Pancreas (tissue), 10 donors: ENCODE results near the gene SLC41A3. TPM values are rescaled to one million over a fixed set of nuclear protein-coding genes. Genes with fewer than 3 reads are reported as not detected.

ENCODE experiments used
- ATAC-seq, 4 donors: fragments of 200-7000 bp; cut with Tn5 transposase; one replicate each; pipeline versions ENCODE4 v1.8.0 to v1.9.1; 2020; ENCODE audit warnings: mild to moderate bottlenecking in 4 of 4, moderate library complexity in 4 of 4
- DNase-seq, 6 donors: peaks; one replicate each; pipeline ENCODE4 v3.0.0-alpha.2; 2020
- FAIRE-seq: peaks from 2 replicates; lab custom pipeline; 2012; peaks lifted over from hg19 to GRCh38; lab: Jason Lieb, UNC
- H3K27ac ChIP-seq, 4 donors: fragments of 200-600 bp; sonication (generic); 1 replicate in 3 of 4; 2 replicates in 1 of 4; pipeline versions ENCODE4 v1.5.0 to v1.8.0; 2020
- H3K27me3 ChIP-seq, 4 donors: fragments of 200-600 bp; one replicate each; pipeline ENCODE4 v1.8.0; 2021
- H3K36me3 ChIP-seq, 3 donors: fragments of 200-600 bp; sonication (generic) in 1 of 3; one replicate each; pipeline versions ENCODE4 v1.5.0 to v1.8.0; 2020 to 2021
- H3K4me1 ChIP-seq, 3 donors: fragments of 200-600 bp; one replicate each; pipeline ENCODE4 v1.8.0; 2021
- H3K4me3 ChIP-seq, 4 donors: fragments of 200-600 bp; sonication (generic) in 2 of 4; one replicate each; pipeline versions ENCODE4 v1.5.0 to v1.8.0; 2020 to 2021
- H3K9me3 ChIP-seq, 4 donors: fragments of 200-600 bp; one replicate each; pipeline ENCODE4 v1.8.0; 2021
- CTCF ChIP-seq, 4 donors: fragments of 200-600 bp; sonication (generic) in 3 of 4; IDR thresholded peaks; one replicate each; pipeline versions ENCODE4 v1.5.0 to v1.8.0; 2021; ENCODE audit warnings: antibody characterized with exemption in 4 of 4
- WGBS, 2 donors: extraction: QIAGEN DNeasy Blood & Tissue Kit; methylation state at CpG; one replicate each; pipeline ENCODE4 v1.1.7; 2013; 5-methylcytosine and 5-hydroxymethylcytosine counted together
- intact Hi-C, 3 donors: fragments of 100-400 bp; cut with DNase I; formaldehyde crosslinking; loops; one replicate each; pipeline versions ENCODE4 v1.11.1 to v1.14.2; 2022
- polyA plus RNA-seq, 2 donors: library from polyadenylated mRNA; stranded (reverse); fragments of 200-250 nt; gene quantifications; one replicate each; pipeline ENCODE4 v1.2.3, GENCODE V29; 2013
- total RNA-seq, 6 donors: library from RNA; stranded (reverse); fragmentation: NEBNext Ultra II Directional in 4 of 6; extraction: Animal tissue kit (Norgen Biotek cat#: 25700) in 4 of 6; gene quantifications; one replicate each; pipeline versions ENCODE4 v1.2.1 to v1.2.4, GENCODE V29; 2021 to 2023
- donor health status: healthy with polysubstance abuse.
- donor health status: DM: no; HTN: no; CAD: no; lungs with moderate emphysema.
- donor health status: DM: no; HTN: no; CAD: no.
- donor health status: control.
- donor health status: control.
- donor health status: Bipolar disorder and iron deficiency.
- donor health status: DM: yes; HTN: yes; CAD: no.
- donor health status: DM: no; HTN: no; CAD: no.
- donor health status: DM: no; HTN: no; CAD: no.
- donor health status: DM: yes; HTN: yes; CAD: no.

SLC41A3 gene
- total and polyA plus RNA-seq, 8 donors, result 19.4 to 38.1 (median 31.1) TPM

GRCh38 chr3:126034481-126035361, 49.2 kb downstream of the SLC41A3 start:
- no peak for TF ChIP-seq CTCF (IDR thresholded peaks at IDR 0.05)
- H3K9me3 ChIP-seq, result no peaks in the 10 kb centered on the region
- ATAC-seq, result no peak
- no peaks in the 10 kb centered on the region for H3K36me3 ChIP-seq
- H3K4me3 ChIP-seq, result no peak overlapping the region
- H3K27me3 ChIP-seq, result no peaks in the 10 kb centered on the region
- WGBS, 2 donors, result 75 to 82% methylated on average over 11 of the region's 11 CpGs
- no peak overlapping the region for H3K27ac ChIP-seq
- FAIRE-seq, result no peak
- intact Hi-C loops, result no loop called here
- no peak for DNase-seq
- no peaks in the 10 kb centered on the region for H3K4me1 ChIP-seq

GRCh38 chr3:126033765-126034164, 50.2 kb downstream of the SLC41A3 start:
- no peak for TF ChIP-seq CTCF (IDR thresholded peaks at IDR 0.05)
- intact Hi-C loops, result no loop called here

DNA sequence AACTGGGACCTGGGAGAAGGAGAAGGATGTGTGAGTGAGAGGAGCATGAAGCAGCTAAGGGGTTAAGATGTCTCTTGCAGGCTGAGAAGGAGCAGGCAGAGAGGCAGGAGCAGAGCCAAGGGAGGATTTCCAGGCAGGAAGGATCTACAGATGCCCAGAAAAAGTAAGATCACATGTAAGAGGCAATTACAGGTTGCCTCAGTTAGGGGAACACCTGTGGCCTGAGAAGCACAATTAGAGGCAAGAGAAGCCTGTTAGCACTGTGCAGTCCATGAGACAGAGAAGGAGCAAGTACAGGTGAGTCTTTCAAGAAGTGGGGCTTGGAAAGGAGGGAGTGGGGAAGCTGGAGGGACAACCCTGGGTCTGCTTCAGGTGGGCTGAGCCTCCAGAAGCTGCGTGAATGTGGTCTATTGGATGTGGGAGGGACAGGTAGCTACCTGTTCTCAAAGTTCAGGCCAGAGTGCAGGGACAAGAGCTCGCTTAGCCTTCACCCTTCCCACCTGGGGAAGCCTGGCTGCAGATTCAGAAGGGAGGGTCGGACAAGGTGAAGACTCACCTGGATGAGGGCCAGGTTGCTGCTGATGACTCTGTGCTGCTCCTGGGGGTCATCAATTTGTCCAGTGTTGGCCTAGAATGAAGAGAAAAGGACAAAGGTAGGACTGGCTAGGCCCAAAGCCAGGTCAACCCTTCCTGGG, 50.7 kb downstream of the SLC41A3 start:
- ATAC-seq, result no peak
- no peak for TF ChIP-seq CTCF (IDR thresholded peaks at IDR 0.05)
- H3K27me3 ChIP-seq, result no peaks in the 10 kb centered on the region
- no peak for DNase-seq
- no peak for FAIRE-seq
- H3K36me3 ChIP-seq, result no peaks in the 10 kb centered on the region
- H3K9me3 ChIP-seq, result no peaks in the 10 kb centered on the region
- no peak overlapping the region for H3K4me3 ChIP-seq
- intact Hi-C loops, result no loop called here
- WGBS, 2 donors, result 89 to 91% methylated on average over 3 of the region's 3 CpGs
- no peak overlapping the region for H3K27ac ChIP-seq
- no peaks in the 10 kb centered on the region for H3K4me1 ChIP-seq

More at GRCh38 chr3:126033765-126034164, 50.2 kb downstream of the SLC41A3 start:
- ATAC-seq, result no peak
- H3K4me3 ChIP-seq, result no peak overlapping the region
- no peak for DNase-seq
- no peaks in the 10 kb centered on the region for H3K36me3 ChIP-seq
- no peaks in the 10 kb centered on the region for H3K27me3 ChIP-seq
- H3K9me3 ChIP-seq, result no peaks in the 10 kb centered on the region
- H3K27ac ChIP-seq, result no peak overlapping the region
- WGBS, 2 donors, result 84% methylated on average over 5 of the region's 5 CpGs
- no peak for FAIRE-seq
- H3K4me1 ChIP-seq, result no peaks in the 10 kb centered on the region

- no peak overlapping the region for H3K4me3 ChIP-seq
- H3K27ac ChIP-seq, result no peak overlapping the region
- intact Hi-C loops, result no loop called here
- no peak for TF ChIP-seq CTCF (IDR thresholded peaks at IDR 0.05)
- no peak for ATAC-seq
- DNase-seq, result no peak
- H3K36me3 ChIP-seq, result no peaks in the 10 kb centered on the region
- no peak for FAIRE-seq
- no peaks in the 10 kb centered on the region for H3K9me3 ChIP-seq
- 82% methylated on average over 9 of the region's 9 CpGs for WGBS, 2 donors
- no peaks in the 10 kb centered on the region for H3K27me3 ChIP-seq
- no peaks in the 10 kb centered on the region for H3K4me1 ChIP-seq
Observed at GRCh38 chr3:126031981-126032471, 51.9 kb downstream of the SLC41A3 start.
